ENCODE measurements around the gene SMIM32. TPM values are rescaled to one million over a fixed set of nuclear protein-coding genes. Genes with fewer than 3 reads are reported as not detected.
A peak's percentile ranks its signal among the peaks of the same experiment; 100 is the strongest.

SMIM32 gene
- total RNA-seq, 1 donor from 2014 or later = not detected

- peak overlapping the region; percentile 65 for H3K4me3 ChIP-seq (ENCODE audit: low read depth, low read length)
- no peak for DNase-seq (ENCODE audit: low read depth)
- TF ChIP-seq, protein P1, sequence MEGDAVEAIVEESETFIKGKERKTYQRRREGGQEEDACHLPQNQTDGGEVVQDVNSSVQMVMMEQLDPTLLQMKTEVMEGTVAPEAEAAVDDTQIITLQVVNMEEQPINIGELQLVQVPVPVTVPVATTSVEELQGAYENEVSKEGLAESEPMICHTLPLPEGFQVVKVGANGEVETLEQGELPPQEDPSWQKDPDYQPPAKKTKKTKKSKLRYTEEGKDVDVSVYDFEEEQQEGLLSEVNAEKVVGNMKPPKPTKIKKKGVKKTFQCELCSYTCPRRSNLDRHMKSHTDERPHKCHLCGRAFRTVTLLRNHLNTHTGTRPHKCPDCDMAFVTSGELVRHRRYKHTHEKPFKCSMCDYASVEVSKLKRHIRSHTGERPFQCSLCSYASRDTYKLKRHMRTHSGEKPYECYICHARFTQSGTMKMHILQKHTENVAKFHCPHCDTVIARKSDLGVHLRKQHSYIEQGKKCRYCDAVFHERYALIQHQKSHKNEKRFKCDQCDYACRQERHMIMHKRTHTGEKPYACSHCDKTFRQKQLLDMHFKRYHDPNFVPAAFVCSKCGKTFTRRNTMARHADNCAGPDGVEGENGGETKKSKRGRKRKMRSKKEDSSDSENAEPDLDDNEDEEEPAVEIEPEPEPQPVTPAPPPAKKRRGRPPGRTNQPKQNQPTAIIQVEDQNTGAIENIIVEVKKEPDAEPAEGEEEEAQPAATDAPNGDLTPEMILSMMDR (conservative IDR thresholded peaks at IDR 0.05; ENCODE audit: low read depth, low read length) = no peak
Observed at GRCh38 chr5:136190904-136191303, 2.1 kb downstream of the SMIM32 start.

- DNase-seq (ENCODE audit: low read depth) = no peak
- TF ChIP-seq, protein P1 (conservative IDR thresholded peaks at IDR 0.05; ENCODE audit: low read depth, low read length) = no peak
- H3K4me3 ChIP-seq (ENCODE audit: low read depth, low read length) = no peak overlapping the region
Observed at GRCh38 chr5:136190091-136190720, 2.8 kb downstream of the SMIM32 start.

- no peak for DNase-seq (ENCODE audit: low read depth)
- TF ChIP-seq, protein P1 (conservative IDR thresholded peaks at IDR 0.05; ENCODE audit: low read depth, low read length) = no peak
- H3K4me3 ChIP-seq (ENCODE audit: low read depth, low read length) = no peak overlapping the region
Observed at GRCh38 chr5:136188859-136189258, 4.1 kb downstream of the SMIM32 start.

DNA sequence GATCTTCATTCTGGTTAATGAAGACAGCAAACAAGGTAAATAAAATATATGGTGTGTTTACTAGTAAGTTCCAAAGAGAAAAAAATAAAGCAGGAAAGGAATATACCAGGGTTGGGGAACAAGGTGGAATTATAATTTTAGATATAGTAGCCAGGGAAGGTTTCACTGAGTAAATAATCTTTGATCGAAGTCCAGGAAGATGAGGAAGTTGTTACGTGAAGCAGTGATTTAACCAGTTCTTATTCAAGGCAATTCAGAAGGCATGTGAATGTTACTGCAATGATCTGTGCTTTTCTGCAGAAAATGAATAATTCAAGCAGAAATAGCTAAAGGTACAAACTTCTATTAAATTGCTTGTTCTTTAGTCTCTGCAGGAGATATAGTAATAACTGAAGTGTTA is 6.2 kb downstream of the SMIM32 start:
- no peak overlapping the region for H3K4me3 ChIP-seq (ENCODE audit: low read depth, low read length)
- TF ChIP-seq, protein P1 (conservative IDR thresholded peaks at IDR 0.05; ENCODE audit: low read depth, low read length) = no peak
- DNase-seq (ENCODE audit: low read depth) = no peak

- no peak for DNase-seq (ENCODE audit: low read depth)
- H3K4me3 ChIP-seq (ENCODE audit: low read depth, low read length) = no peak overlapping the region
- TF ChIP-seq, protein P1 (conservative IDR thresholded peaks at IDR 0.05; ENCODE audit: low read depth, low read length) = no peak
Observed at GRCh38 chr5:136185974-136186665, 6.8 kb downstream of the SMIM32 start.

- TF ChIP-seq, protein P1 (conservative IDR thresholded peaks at IDR 0.05; ENCODE audit: low read depth, low read length) = no peak
- DNase-seq (ENCODE audit: low read depth) = no peak
- H3K4me3 ChIP-seq (ENCODE audit: low read depth, low read length) = no peak overlapping the region
Observed at GRCh38 chr5:136182618-136183017, 10.3 kb downstream of the SMIM32 start.
